Mesothelial cell of epicardium (in vitro differentiated cells): ENCODE results near the gene QSOX1. TPM values are rescaled to one million over a fixed set of nuclear protein-coding genes. Genes with fewer than 3 reads are reported as not detected.

Experiments
- DNase-seq, 2 experiments: peaks; one replicate each; pipeline ENCODE4 v3.0.0; 2021; ENCODE audit warnings: low spot score in 2 of 2; ENCODE audit not compliant: unreplicated experiment in 2 of 2
- H3K27ac Mint-ChIP-seq: 2 replicates; pipeline ENCODE4 v1.8.0; 2021; ENCODE audit warnings: mixed read lengths
- H3K27me3 Mint-ChIP-seq: 2 replicates; pipeline ENCODE4 v1.8.0; 2021; ENCODE audit warnings: low read depth, mixed read lengths
- H3K36me3 Mint-ChIP-seq: 2 replicates; pipeline ENCODE4 v1.8.0; 2021; ENCODE audit warnings: mixed read lengths
- H3K4me1 Mint-ChIP-seq: 2 replicates; pipeline ENCODE4 v1.8.0; 2021; ENCODE audit warnings: mixed read lengths
- H3K4me3 Mint-ChIP-seq: 2 replicates; pipeline ENCODE4 v1.8.0; 2021; ENCODE audit warnings: mild to moderate bottlenecking, moderate library complexity, mixed read lengths
- H3K9me3 Mint-ChIP-seq: 2 replicates; pipeline ENCODE4 v1.8.0; 2021; ENCODE audit warnings: mixed read lengths
- CTCF ChIP-seq: fragments of 200-600 bp; sonication (generic); IDR thresholded peaks from one replicate; pipeline ENCODE4 v1.5.0; 2021; ENCODE audit warnings: antibody characterized with exemption; ENCODE audit not compliant: unreplicated experiment
- total RNA-seq: library from RNA; stranded (reverse); gene quantifications from 3 replicates; pipeline ENCODE4 v1.2.1, GENCODE V29; 2021

The QSOX1 gene
- total RNA-seq, 1 donor from 2014 or later: 70.6 TPM

- H3K36me3 Mint-ChIP-seq: peaks cover 14% of the 10 kb centered on the region
- no peaks in the 10 kb centered on the region for H3K27me3 Mint-ChIP-seq
- no peak for DNase-seq
- no peaks in the 10 kb centered on the region for H3K9me3 Mint-ChIP-seq
- no peak overlapping the region for H3K4me3 Mint-ChIP-seq
- TF ChIP-seq CTCF: no peak
- no peak overlapping the region for H3K27ac Mint-ChIP-seq
- H3K4me1 Mint-ChIP-seq: no peaks in the 10 kb centered on the region
Measured at GRCh38 chr1:180190091-180190490, 35.4 kb downstream of the QSOX1 start.

GRCh38 chr1:180192172-180192571, 37.5 kb downstream of the QSOX1 start:
- Mint-ChIP-seq H3K4me1 (no peaks in the 10 kb centered on the region), H3K27ac (no peak overlapping the region), H3K4me3 (no peak overlapping the region), H3K36me3 (peaks cover 15% of the 10 kb centered on the region), H3K9me3 (no peaks in the 10 kb centered on the region), H3K27me3 (no peaks in the 10 kb centered on the region)
- DNase-seq: no peak
- TF ChIP-seq CTCF: no peak

- peaks cover 15% of the 10 kb centered on the region for H3K36me3 Mint-ChIP-seq
- H3K9me3 Mint-ChIP-seq: no peaks in the 10 kb centered on the region
- no peaks in the 10 kb centered on the region for H3K27me3 Mint-ChIP-seq
- no peak for TF ChIP-seq CTCF
- H3K4me1 Mint-ChIP-seq: no peaks in the 10 kb centered on the region
- no peak overlapping the region for H3K27ac Mint-ChIP-seq
- DNase-seq: no peak
- no peak overlapping the region for H3K4me3 Mint-ChIP-seq
Measured at GRCh38 chr1:180193141-180194047, 38.7 kb downstream of the QSOX1 start.

- peaks cover 15% of the 10 kb centered on the region for H3K36me3 Mint-ChIP-seq
- no peak overlapping the region for H3K27ac Mint-ChIP-seq
- no peak for DNase-seq
- TF ChIP-seq CTCF: no peak
- no peaks in the 10 kb centered on the region for H3K9me3 Mint-ChIP-seq
- H3K27me3 Mint-ChIP-seq: no peaks in the 10 kb centered on the region
- H3K4me1 Mint-ChIP-seq: no peaks in the 10 kb centered on the region
- H3K4me3 Mint-ChIP-seq: no peak overlapping the region
Measured at GRCh38 chr1:180194048-180194425, 39.4 kb downstream of the QSOX1 start.

GRCh38 chr1:180194546-180195207, 40.0 kb downstream of the QSOX1 start:
- no peak overlapping the region for H3K27ac Mint-ChIP-seq
- TF ChIP-seq CTCF: no peak
- peaks cover 15% of the 10 kb centered on the region for H3K36me3 Mint-ChIP-seq
- DNase-seq: no peak
- no peaks in the 10 kb centered on the region for H3K4me1 Mint-ChIP-seq
- H3K9me3 Mint-ChIP-seq: no peaks in the 10 kb centered on the region
- H3K4me3 Mint-ChIP-seq: no peak overlapping the region
- H3K27me3 Mint-ChIP-seq: no peaks in the 10 kb centered on the region
